Natural killer cell treated with Interleukin-12 subunit alpha and Interleukin-12 subunit beta and Interleukin-15 and Interleukin-18, amount 100 ng/mL, for 72 hours (primary cell): ENCODE results near the gene STXBP4. TPM values are rescaled to one million over a fixed set of nuclear protein-coding genes. Genes with fewer than 3 reads are reported as not detected.
A peak's percentile ranks its signal among the peaks of the same experiment; 100 is the strongest.

Experiments used
- ATAC-seq, 2 donors: fragments of 150-1000 bp; cut with Tn5 transposase in 1 of 2; sonication (Bioruptor Pico), chemical (Tn5 transposase) in 1 of 2; 2 replicates each; pipeline ENCODE4 v1.10.0; 2021
- DNase-seq: peaks from one replicate; pipeline ENCODE4 v3.0.0; 2022; ENCODE audit warnings: low spot score
- H3K27ac Mint-ChIP-seq, 2 donors: 1 replicate in 1 of 2; 2 replicates in 1 of 2; pipeline ENCODE4 v1.8.0; 2022; ENCODE audit warnings: mixed read lengths in 2 of 2, mild to moderate bottlenecking in 1 of 2, moderate library complexity in 1 of 2
- H3K27me3 Mint-ChIP-seq, 2 donors: 1 replicate in 1 of 2; 2 replicates in 1 of 2; pipeline ENCODE4 v1.8.0; 2022; ENCODE audit warnings: mixed read lengths in 2 of 2
- H3K36me3 Mint-ChIP-seq: one replicate; pipeline ENCODE4 v1.8.0; 2022; ENCODE audit warnings: mixed read lengths
- H3K4me1 Mint-ChIP-seq, 2 donors: 1 replicate in 1 of 2; 2 replicates in 1 of 2; pipeline ENCODE4 v1.8.0; 2022; ENCODE audit warnings: low read depth in 2 of 2, mixed read lengths in 2 of 2, mild to moderate bottlenecking in 1 of 2
- H3K4me3 Mint-ChIP-seq: one replicate; pipeline ENCODE4 v1.8.0; 2022; ENCODE audit warnings: mixed read lengths
- H3K9me3 Mint-ChIP-seq: 2 replicates; pipeline ENCODE4 v1.8.0; 2022; ENCODE audit warnings: mixed read lengths
- total RNA-seq, 2 donors: library from RNA; stranded (reverse); gene quantifications; one replicate each; pipeline ENCODE4 v1.2.3, GENCODE V29; 2022

The STXBP4 gene
- total RNA-seq, 2 donors from 2014 or later = 8.5 to 12.6 TPM

GRCh38 chr17:54947396-54947795, 21.2 kb upstream of the STXBP4 start:
- H3K36me3 Mint-ChIP-seq = no peaks in the 10 kb centered on the region
- DNase-seq (no peak), ATAC-seq (no peak)
- no peaks in the 10 kb centered on the region for H3K9me3 Mint-ChIP-seq
- H3K4me1 Mint-ChIP-seq = peaks cover 12 to 24% of the 10 kb centered on the region in 2 donors
- H3K27me3 Mint-ChIP-seq = peaks cover 17 to 23% of the 10 kb centered on the region in 2 donors
- no peak overlapping the region for H3K4me3 Mint-ChIP-seq
- H3K27ac Mint-ChIP-seq = no peak overlapping the region

GRCh38 chr17:54948380-54948779, 20.2 kb upstream of the STXBP4 start:
- H3K4me3 Mint-ChIP-seq = no peak overlapping the region
- no peak overlapping the region for H3K27ac Mint-ChIP-seq
- no peak for DNase-seq
- H3K4me1 Mint-ChIP-seq = peaks cover 12 to 24% of the 10 kb centered on the region in 2 donors
- peak; percentile 55 to 62 for ATAC-seq
- no peaks in the 10 kb centered on the region for H3K9me3 Mint-ChIP-seq
- no peaks in the 10 kb centered on the region for H3K36me3 Mint-ChIP-seq
- peaks cover 17 to 23% of the 10 kb centered on the region in 2 donors for H3K27me3 Mint-ChIP-seq

- Mint-ChIP-seq H3K4me3 (no peak overlapping the region), H3K9me3 (no peaks in the 10 kb centered on the region), H3K27ac (no peak overlapping the region), H3K4me1 (peaks cover 12 to 19% of the 10 kb centered on the region in 2 donors), H3K27me3 (peaks cover 14 to 21% of the 10 kb centered on the region in 2 donors), H3K36me3 (no peaks in the 10 kb centered on the region)
- DNase-seq (no peak), ATAC-seq (no peak)
Observed at GRCh38 chr17:54950116-54950515, 18.4 kb upstream of the STXBP4 start.

- no peaks in the 10 kb centered on the region for H3K9me3 Mint-ChIP-seq
- peaks cover 11 to 14% of the 10 kb centered on the region in 2 donors for H3K27me3 Mint-ChIP-seq
- DNase-seq (no peak), ATAC-seq (no peak)
- H3K4me1 Mint-ChIP-seq = peaks cover 6 to 13% of the 10 kb centered on the region in 2 donors
- H3K27ac Mint-ChIP-seq = no peak overlapping the region
- H3K36me3 Mint-ChIP-seq = no peaks in the 10 kb centered on the region
- no peak overlapping the region for H3K4me3 Mint-ChIP-seq
Observed at GRCh38 chr17:54951286-54951685, 17.3 kb upstream of the STXBP4 start.

- Mint-ChIP-seq H3K27me3 (no peaks in the 10 kb centered on the region), H3K27ac (no peak overlapping the region)
Observed at GRCh38 chr17:54956791-54957190, 11.8 kb upstream of the STXBP4 start.

GRCh38 chr17:54967621-54968261, 824 bp upstream of the STXBP4 start:
- peak; percentile 7 to 51 for ATAC-seq
- no peak for DNase-seq
- H3K27ac Mint-ChIP-seq = no peak overlapping the region
- H3K9me3 Mint-ChIP-seq = no peaks in the 10 kb centered on the region
- no peak overlapping the region for H3K4me3 Mint-ChIP-seq
- H3K4me1 Mint-ChIP-seq = peaks cover 9 to 18% of the 10 kb centered on the region in 2 donors
- H3K36me3 Mint-ChIP-seq = no peaks in the 10 kb centered on the region
- H3K27me3 Mint-ChIP-seq = no peaks in the 10 kb centered on the region

More at GRCh38 chr17:54956791-54957190, 11.8 kb upstream of the STXBP4 start:
- H3K4me3 Mint-ChIP-seq = no peak overlapping the region
- H3K9me3 Mint-ChIP-seq = no peaks in the 10 kb centered on the region
- no peaks in the 10 kb centered on the region for H3K4me1 Mint-ChIP-seq
- ATAC-seq (no peak), DNase-seq (no peak)
- peaks cover 23% of the 10 kb centered on the region for H3K36me3 Mint-ChIP-seq

GRCh38 chr17:54968988-54969332, 395 bp downstream of the STXBP4 start:
- Mint-ChIP-seq H3K4me3 (no peak overlapping the region), H3K27ac (no peak overlapping the region), H3K4me1 (peaks cover 9 to 19% of the 10 kb centered on the region in 2 donors), H3K36me3 (no peaks in the 10 kb centered on the region), H3K27me3 (no peaks in the 10 kb centered on the region), H3K9me3 (no peaks in the 10 kb centered on the region)
- peak; percentile 63 for DNase-seq
- ATAC-seq = peak; percentile 51 to 59

- ATAC-seq (no peak), DNase-seq (no peak)
- Mint-ChIP-seq H3K27me3 (no peaks in the 10 kb centered on the region), H3K4me1 (peaks cover 9 to 19% of the 10 kb centered on the region in 2 donors), H3K9me3 (no peaks in the 10 kb centered on the region), H3K36me3 (no peaks in the 10 kb centered on the region), H3K27ac (no peak overlapping the region), H3K4me3 (peak overlapping the region; percentile 9)
Observed at GRCh38 chr17:54969658-54970572, 1.4 kb downstream of the STXBP4 start.

GRCh38 chr17:54971147-54971546, 2.6 kb downstream of the STXBP4 start:
- Mint-ChIP-seq H3K27ac (no peak overlapping the region), H3K4me1 (peaks cover 9 to 19% of the 10 kb centered on the region in 2 donors), H3K36me3 (no peaks in the 10 kb centered on the region), H3K4me3 (no peak overlapping the region), H3K27me3 (no peaks in the 10 kb centered on the region), H3K9me3 (no peaks in the 10 kb centered on the region)
- DNase-seq = no peak
- ATAC-seq = no peak

GRCh38 chr17:54971901-54972300, 3.3 kb downstream of the STXBP4 start:
- DNase-seq = no peak
- Mint-ChIP-seq H3K27me3 (no peaks in the 10 kb centered on the region), H3K9me3 (no peaks in the 10 kb centered on the region), H3K4me1 (peaks cover 4 to 14% of the 10 kb centered on the region in 2 donors), H3K27ac (peak overlapping the region in 1 of 2 donors; percentile 59), H3K4me3 (no peak overlapping the region), H3K36me3 (no peaks in the 10 kb centered on the region)
- ATAC-seq = no peak

- ATAC-seq (no peak), DNase-seq (no peak)
- peaks cover 0 to 9% of the 10 kb centered on the region in 2 donors for H3K4me1 Mint-ChIP-seq
- no peaks in the 10 kb centered on the region for H3K36me3 Mint-ChIP-seq
- H3K27ac Mint-ChIP-seq = no peak overlapping the region
- no peaks in the 10 kb centered on the region for H3K9me3 Mint-ChIP-seq
- no peaks in the 10 kb centered on the region for H3K27me3 Mint-ChIP-seq
- no peak overlapping the region for H3K4me3 Mint-ChIP-seq
Observed at GRCh38 chr17:54972406-54973138, 4.0 kb downstream of the STXBP4 start.

GRCh38 chr17:54974759-54975158, 6.2 kb downstream of the STXBP4 start:
- no peak for ATAC-seq
- Mint-ChIP-seq H3K9me3 (no peaks in the 10 kb centered on the region), H3K4me1 (peaks cover 4 to 8% of the 10 kb centered on the region in 2 donors), H3K36me3 (peaks cover 4% of the 10 kb centered on the region), H3K27ac (no peak overlapping the region), H3K27me3 (no peaks in the 10 kb centered on the region), H3K4me3 (no peak overlapping the region)
- DNase-seq = no peak

- ATAC-seq (no peak), DNase-seq (no peak)
- peaks cover 4% of the 10 kb centered on the region for H3K36me3 Mint-ChIP-seq
- no peak overlapping the region for H3K4me3 Mint-ChIP-seq
- H3K27me3 Mint-ChIP-seq = no peaks in the 10 kb centered on the region
- H3K9me3 Mint-ChIP-seq = no peaks in the 10 kb centered on the region
- H3K27ac Mint-ChIP-seq = no peak overlapping the region
- peaks cover 4 to 8% of the 10 kb centered on the region in 2 donors for H3K4me1 Mint-ChIP-seq
Observed at GRCh38 chr17:54976316-54976715, 7.8 kb downstream of the STXBP4 start.
